RWPE1 (cell line): ENCODE measurements around the gene NCAN.

Experiments
- CTCF ChIA-PET: fragments of 350-600 bp; sonication (Branson Sonifier 250); formaldehyde crosslinking; extraction: SDS; loops from one replicate; lab custom pipeline; 2021; lab: Yijun Ruan, JAX
- POLR2A ChIA-PET: fragments of 400-600 bp; formaldehyde crosslinking; extraction: SDS; loops from one replicate; lab custom pipeline; 2020; ENCODE audit warnings: antibody characterized with exemption; ENCODE audit not compliant: low non-redundant PET; lab: Yijun Ruan, JAX
- DNase-seq: peaks from one replicate; pipeline ENCODE4 v3.0.0; 2012; ENCODE audit warnings: low spot score
- H3K27ac ChIP-seq: fragments of 450-650 bp; 2 replicates; pipeline ENCODE4 v1.5.1; 2017
- CTCF ChIP-seq: fragments of 450-650 bp; conservative IDR thresholded peaks from 2 replicates; pipeline ENCODE4 v1.5.1; 2017; ENCODE audit warnings: low read depth, mild to moderate bottlenecking

The NCAN gene

GRCh38 chr19:19204181-19204580 is 7.6 kb upstream of the NCAN start:
- peak overlapping the region; percentile 85; the same call in 1 of the 2 replicates for H3K27ac ChIP-seq
- ChIA-PET POLR2A (interaction anchor here (0.6 kb wide), 1 partner anchor 17 kb away, joined by 6 read pairs; no protein-coding TSS in a partner anchor), CTCF (no interaction called here)
- no peak for TF ChIP-seq CTCF
- no peak for DNase-seq

- CTCF ChIA-PET = interaction anchor here (0.6 to 1.2 kb wide), 2 partner anchors 19 to 60 kb away, joined by 3 read pairs; no protein-coding TSS in a partner anchor
Measured at GRCh38 chr19:19205416-19206410, 6.0 kb upstream of the NCAN start.

GRCh38 chr19:19206938-19207337 is 4.8 kb upstream of the NCAN start:
- no peak for DNase-seq
- ChIA-PET POLR2A (no interaction called here), CTCF (interaction anchor here (1.2 kb wide), 1 partner anchor 18 kb away, joined by 3 read pairs; no protein-coding TSS in a partner anchor)
- TF ChIP-seq CTCF = no peak
- H3K27ac ChIP-seq = peak overlapping the region; percentile 52; the same call in 1 of the 2 replicates

More at GRCh38 chr19:19205416-19206410, 6.0 kb upstream of the NCAN start:
- no peak for DNase-seq
- H3K27ac ChIP-seq = peak overlapping the region; percentile 26
- POLR2A ChIA-PET = interaction anchor here (0.6 kb wide), 1 partner anchor 135 kb away, joined by 3 read pairs; no protein-coding TSS in a partner anchor
- no peak for TF ChIP-seq CTCF

GRCh38 chr19:19207637-19208572 is 3.9 kb upstream of the NCAN start:
- no peak for TF ChIP-seq CTCF
- peak overlapping the region; percentile 52; the same call in 1 of the 2 replicates for H3K27ac ChIP-seq
- DNase-seq = no peak
- ChIA-PET CTCF (interaction anchor here (1.0 kb wide), 1 partner anchor 17 kb away, joined by 3 read pairs; no protein-coding TSS in a partner anchor), POLR2A (no interaction called here)

- ChIA-PET POLR2A (no interaction called here), CTCF (no interaction called here)
- DNase-seq = no peak
- no peak overlapping the region for H3K27ac ChIP-seq
- no peak for TF ChIP-seq CTCF
Measured at GRCh38 chr19:19209372-19209771, 2.4 kb upstream of the NCAN start.

DNA sequence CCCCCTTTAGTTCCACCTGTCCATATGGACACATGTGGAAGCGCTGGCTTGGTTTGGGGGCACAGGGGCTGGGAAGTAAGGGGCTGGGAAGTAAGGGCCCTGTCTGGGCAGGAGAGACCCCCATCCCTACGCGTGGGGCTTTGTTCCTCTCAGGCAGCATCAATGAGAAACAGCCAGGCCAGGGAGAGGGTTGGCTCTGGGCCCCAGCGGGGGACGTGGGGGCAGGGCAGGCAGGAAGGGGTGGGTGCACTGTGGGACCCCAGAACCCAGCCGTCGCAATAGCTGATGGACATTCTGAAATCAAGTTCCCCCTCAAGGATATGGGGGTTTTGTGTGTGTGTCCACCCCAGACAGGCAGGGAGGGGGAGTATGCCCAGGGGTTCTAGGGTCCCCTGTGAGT is 1.2 kb downstream of the NCAN start:
- TF ChIP-seq CTCF = no peak
- no peak overlapping the region for H3K27ac ChIP-seq
- DNase-seq = no peak
- ChIA-PET POLR2A (no interaction called here), CTCF (no interaction called here)
